GM21717 (cell line): ENCODE data around the gene KNTC1.
A peak's percentile ranks its signal among the peaks of the same experiment; 100 is the strongest.
"Not testable (repeated sequence)": the region's sequence is repeated elsewhere in the genome, so short reads cannot be mapped to it uniquely, and the experiment has no call there.

Source experiments
- ATAC-seq: cut with Tn5 transposase; IDR thresholded peaks from one replicate; pipeline ENCODE4 v1.9.1; 2021; ENCODE audit warnings: mild to moderate bottlenecking, moderate library complexity; ENCODE audit not compliant: unreplicated experiment

The KNTC1 gene

GRCh38 chr12:122635471-122635870, 108.4 kb downstream of the KNTC1 start:
- no peak for ATAC-seq

GRCh38 chr12:122643207-122643805, 116.3 kb downstream of the KNTC1 start:
- no peak for ATAC-seq

DNA sequence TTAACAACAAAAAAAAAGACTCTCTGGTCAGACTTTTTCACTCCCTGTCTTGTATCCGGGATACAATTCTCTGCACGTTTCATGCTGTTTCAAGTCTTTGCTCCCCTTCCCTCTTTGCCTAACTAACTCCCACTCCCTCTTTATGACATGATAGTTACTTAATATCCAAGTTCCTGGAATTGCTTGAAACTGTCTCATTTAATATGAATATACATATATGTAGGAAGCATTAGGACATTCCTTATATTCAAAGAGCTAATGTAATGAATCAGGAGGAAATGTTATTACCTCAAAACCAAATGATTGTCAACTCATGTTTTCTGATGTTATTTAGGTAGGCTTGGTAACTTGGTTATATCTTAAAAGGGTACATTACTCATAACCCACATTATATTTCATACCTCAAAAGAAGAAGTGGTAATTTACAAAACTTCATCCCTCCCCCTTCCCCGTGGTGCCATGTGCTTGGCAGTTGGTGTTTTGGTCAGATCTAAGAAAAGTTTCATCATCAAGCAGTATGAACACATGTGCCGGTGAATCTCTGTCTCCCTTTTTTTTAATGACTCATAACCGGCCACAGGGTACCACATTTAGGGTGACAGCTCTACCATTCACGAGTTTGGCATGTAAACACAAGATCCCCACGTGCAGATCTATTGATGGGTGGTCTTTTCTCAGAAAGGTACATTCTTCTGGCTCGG, 119.6 kb downstream of the KNTC1 start:
- peak; percentile 57 for ATAC-seq

GRCh38 chr12:122651520-122652224, 124.6 kb downstream of the KNTC1 start:
- no peak for ATAC-seq

DNA sequence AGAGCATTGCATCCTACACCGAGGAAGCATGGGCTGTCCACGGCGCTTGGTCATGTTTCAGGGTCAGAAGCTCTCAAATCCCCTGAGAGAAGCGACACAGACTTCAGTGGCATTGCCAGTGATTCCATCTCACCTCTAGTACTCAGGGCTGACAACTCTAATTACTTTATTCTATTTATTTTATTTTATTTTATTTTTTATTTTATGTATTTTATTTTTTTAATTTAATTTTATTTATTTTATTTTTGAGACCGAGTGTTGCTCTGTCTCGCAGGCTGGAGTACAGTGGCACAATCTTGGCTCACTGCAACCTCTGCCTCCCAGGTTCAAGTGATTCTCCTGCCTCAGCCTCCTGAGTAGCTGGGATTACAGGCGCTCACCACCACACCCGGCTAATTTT, 126.2 kb downstream of the KNTC1 start:
- ATAC-seq: not testable (repeated sequence)

DNA sequence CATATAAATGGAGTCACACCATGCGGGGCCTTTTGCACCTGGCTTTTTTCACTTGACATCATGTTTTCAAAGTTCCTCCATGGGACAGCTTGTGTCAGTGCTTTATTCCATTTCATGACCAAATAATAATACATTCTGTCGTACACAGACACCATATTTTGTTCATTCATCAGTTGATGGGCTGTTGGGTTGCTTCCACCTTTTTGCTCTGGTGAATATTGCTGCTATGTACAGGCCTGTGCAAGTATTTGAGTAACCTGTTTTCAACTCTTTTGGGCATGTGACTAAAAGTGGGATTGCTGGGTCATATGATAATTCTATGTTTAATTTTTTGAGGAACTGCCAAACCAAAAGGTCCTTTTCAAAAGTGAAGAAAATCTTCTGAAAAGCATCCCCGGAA, 129.2 kb downstream of the KNTC1 start:
- ATAC-seq: no peak

DNA sequence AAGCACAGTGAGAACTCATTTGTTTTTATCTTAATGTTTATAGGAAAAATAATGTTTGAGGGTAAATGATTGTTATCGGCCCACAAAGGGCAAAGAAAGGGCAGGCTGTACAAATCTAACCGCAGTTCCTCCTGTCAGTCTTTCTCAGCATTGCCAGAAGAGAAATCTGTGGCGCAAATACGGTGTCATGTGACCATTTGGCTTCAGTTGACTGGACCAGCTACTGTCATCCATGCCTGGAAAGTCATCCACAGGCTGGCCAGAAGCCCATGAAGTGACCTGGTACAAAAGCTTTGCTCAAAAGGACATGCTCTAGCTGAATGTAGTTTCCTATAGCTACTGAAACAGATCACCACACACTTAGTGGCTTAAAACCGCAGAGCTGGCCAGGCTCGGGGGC, 132.5 kb downstream of the KNTC1 start:
- no peak for ATAC-seq

DNA sequence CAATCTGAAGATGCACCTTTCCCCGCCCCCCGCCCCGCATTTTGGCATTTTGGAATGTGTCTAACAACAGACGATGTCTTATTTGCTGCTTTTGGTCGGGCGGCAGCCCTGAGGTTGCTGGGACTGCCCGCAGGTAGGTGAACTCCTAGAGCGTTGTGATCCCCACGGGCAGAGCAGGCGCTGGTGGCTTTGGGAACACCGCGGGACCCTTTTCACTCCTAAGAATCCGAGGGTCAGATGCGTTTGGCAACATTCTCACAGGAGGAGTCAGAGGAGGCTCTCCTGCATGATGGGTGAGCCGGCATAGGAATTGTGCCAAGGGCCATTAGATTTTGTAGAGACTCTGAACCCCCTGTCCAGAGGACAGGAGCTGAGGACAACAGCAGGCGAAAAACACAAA, 134.2 kb downstream of the KNTC1 start:
- no peak for ATAC-seq

DNA sequence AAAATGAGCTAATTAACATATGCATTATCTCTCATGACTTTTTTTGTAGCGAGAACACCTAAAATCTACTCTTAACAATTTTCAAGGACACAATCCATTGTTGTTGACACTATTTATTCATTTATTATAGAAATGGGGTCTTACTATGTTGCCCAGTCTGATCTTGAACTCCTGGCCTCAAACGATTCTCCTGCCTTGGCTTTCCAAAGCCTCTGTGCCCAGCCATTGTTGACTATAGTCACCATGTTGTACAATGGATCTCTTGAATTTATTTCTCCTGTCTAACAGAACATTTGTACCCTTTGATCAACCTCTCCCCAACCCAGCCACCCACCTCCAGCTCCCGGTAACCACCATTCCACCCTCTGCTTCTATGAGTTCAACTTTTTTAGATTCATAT, 134.9 kb downstream of the KNTC1 start:
- ATAC-seq: no peak

- no peak for ATAC-seq
These were observed 138.3 kb downstream of the KNTC1 start for GRCh38 chr12:122665349-122665748.

GRCh38 chr12:122665759-122666158, 138.7 kb downstream of the KNTC1 start:
- ATAC-seq: no peak

DNA sequence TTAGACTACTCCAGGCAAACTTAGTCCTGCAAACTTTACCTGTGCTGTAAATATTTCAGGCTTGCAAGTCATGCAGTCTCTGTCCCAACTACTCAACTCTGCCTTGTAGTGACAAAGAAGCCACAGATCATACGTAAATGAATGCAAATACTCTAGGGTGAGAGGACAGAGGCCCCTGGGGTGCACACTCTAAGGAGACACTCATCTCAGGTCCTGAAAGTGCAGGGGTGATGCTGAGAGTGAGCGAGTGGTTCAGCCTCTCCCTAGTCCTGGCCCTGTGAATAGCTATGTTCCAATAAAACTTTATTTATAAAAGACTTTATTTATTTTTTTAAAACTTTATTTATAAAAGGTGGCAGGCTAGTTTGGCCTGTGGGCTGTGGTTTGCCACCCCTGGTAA, 141.2 kb downstream of the KNTC1 start:
- no peak for ATAC-seq

DNA sequence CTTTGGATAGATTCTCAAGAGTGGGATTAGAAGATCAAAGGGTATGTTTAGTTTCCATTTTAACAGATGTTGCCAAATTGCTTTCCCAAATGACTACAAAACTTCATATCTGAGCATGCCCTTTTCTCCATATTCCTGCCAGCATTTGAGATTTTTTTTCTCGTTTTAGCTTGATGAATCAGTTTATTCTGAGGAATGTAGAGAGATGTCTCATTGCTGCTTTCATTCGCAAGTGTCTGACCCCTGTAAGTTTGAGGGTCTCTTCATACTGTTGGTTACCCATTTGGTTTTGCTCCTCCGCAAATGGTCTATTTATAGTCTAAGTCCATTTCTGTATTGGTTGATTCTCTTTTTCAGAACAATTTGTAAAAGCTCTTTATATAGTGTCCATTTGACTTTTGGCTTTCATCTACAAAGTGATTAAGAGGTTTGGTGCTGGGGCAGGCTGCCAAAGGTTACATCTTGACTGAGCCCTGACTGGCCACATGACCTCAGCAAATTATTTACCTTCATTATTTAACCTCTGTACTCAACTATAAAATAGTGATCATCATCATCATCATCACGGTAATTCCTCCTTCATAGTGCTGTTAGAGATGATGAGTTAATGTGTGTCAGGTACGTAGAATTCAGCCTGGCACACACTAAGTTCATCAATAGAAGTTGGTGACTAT, 142.5 kb downstream of the KNTC1 start:
- no peak for ATAC-seq

GRCh38 chr12:122672515-122672914, 145.5 kb downstream of the KNTC1 start:
- ATAC-seq: no peak
